Measurements from ENCODE around the gene PRUNE2. TPM values are rescaled to one million over a fixed set of nuclear protein-coding genes. Genes with fewer than 3 reads are reported as not detected.
A peak's percentile ranks its signal among the peaks of the same experiment; 100 is the strongest.

PRUNE2 gene
- total RNA-seq, 2 experiments from 2014 or later, result 0.38 to 0.44 TPM

GRCh38 chr9:76650692-76651091, 255.2 kb downstream of the PRUNE2 start:
- TF ChIP-seq CTCF (conservative IDR thresholded peaks at IDR 0.05; ENCODE audit: low read length) (no peak), EZH2phosphoT487 (IDR thresholded peaks at IDR 0.05; ENCODE audit: borderline replicate concordance, low read depth, low read length) (no peak)
- BruUV-seq (replicated peaks), result no TSS peak
- DNase-seq (ENCODE audit: low spot score), result no peak
- H3K36me3 ChIP-seq (ENCODE audit: insufficient read depth, low read length), result no peaks in the 10 kb centered on the region
- H3K9me3 ChIP-seq (ENCODE audit: low read length), result no peaks in the 10 kb centered on the region
- ChIA-PET CTCF (ENCODE audit: unreplicated experiment) (interaction anchor here (0.7 kb wide), 1 partner anchor 188 kb away, joined by 3 read pairs; no protein-coding TSS in a partner anchor), POLR2A (interaction anchor here (0.6 to 2.0 kb wide), 9 partner anchors 10 to 222 kb away, joined by 3 to 7 read pairs (median 4); no protein-coding TSS in a partner anchor)
- H3K4me1 ChIP-seq (ENCODE audit: insufficient read depth, low read length, poor library complexity, severe bottlenecking), result peaks cover 25% of the 10 kb centered on the region
- H3K4me2 ChIP-seq (ENCODE audit: low read length), result peak overlapping the region; percentile 30; the same call in 1 of the 2 replicates
- intact Hi-C loops (cut with micrococcal nuclease; ENCODE audit: unreplicated experiment), result no loop called here
- H3K79me2 ChIP-seq (ENCODE audit: insufficient read depth, low read depth, low read length), result no peaks in the 10 kb centered on the region
- peak overlapping the region; percentile 34; the same call in 1 of the 2 replicates for H2AFZ ChIP-seq (ENCODE audit: low read length)
- H3K4me3 ChIP-seq (ENCODE audit: low read depth, low read length, poor library complexity, severe bottlenecking), result no peak overlapping the region
- H4K20me1 ChIP-seq (ENCODE audit: insufficient read depth, low read length), result no peaks in the 10 kb centered on the region
- no peaks in the 10 kb centered on the region for H3K9me2 ChIP-seq (ENCODE audit: insufficient read depth, low read length)
- H3K27ac ChIP-seq (ENCODE audit: low read depth, low read length, poor library complexity, severe bottlenecking), result no peak overlapping the region

- Histone ChIP-seq H3K9me3 (ENCODE audit: low read length) (no peaks in the 10 kb centered on the region), H3K4me1 (ENCODE audit: insufficient read depth, low read length, poor library complexity, severe bottlenecking) (peaks cover 22% of the 10 kb centered on the region), H4K20me1 (ENCODE audit: insufficient read depth, low read length) (no peaks in the 10 kb centered on the region), H3K9me2 (ENCODE audit: insufficient read depth, low read length) (no peaks in the 10 kb centered on the region), H3K4me2 (ENCODE audit: low read length) (no peak overlapping the region), H3K4me3 (ENCODE audit: low read depth, low read length, poor library complexity, severe bottlenecking) (no peak overlapping the region), H2AFZ (ENCODE audit: low read length) (no peak overlapping the region), H3K79me2 (ENCODE audit: insufficient read depth, low read depth, low read length) (no peaks in the 10 kb centered on the region), H3K36me3 (ENCODE audit: insufficient read depth, low read length) (no peaks in the 10 kb centered on the region), H3K27ac (ENCODE audit: low read depth, low read length, poor library complexity, severe bottlenecking) (no peak overlapping the region)
- CTCF ChIA-PET (ENCODE audit: unreplicated experiment), result interaction anchor here (0.7 kb wide), 1 partner anchor 187 kb away, joined by 3 read pairs; no protein-coding TSS in a partner anchor
- no TSS peak for BruUV-seq (replicated peaks)
- TF ChIP-seq EZH2phosphoT487 (IDR thresholded peaks at IDR 0.05; ENCODE audit: borderline replicate concordance, low read depth, low read length) (no peak), CTCF (conservative IDR thresholded peaks at IDR 0.05; ENCODE audit: low read length) (no peak)
- DNase-seq (ENCODE audit: low spot score), result no peak
- intact Hi-C loops (cut with micrococcal nuclease; ENCODE audit: unreplicated experiment), result no loop called here
- POLR2A ChIA-PET, result interaction anchor here (0.7 to 2.0 kb wide), 7 partner anchors 11 to 187 kb away, joined by 3 to 7 read pairs (median 5); no protein-coding TSS in a partner anchor
These were observed 256.0 kb downstream of the PRUNE2 start for GRCh38 chr9:76649894-76650293.

GRCh38 chr9:76646249-76646648, 259.7 kb downstream of the PRUNE2 start:
- no peaks in the 10 kb centered on the region for H3K36me3 ChIP-seq (ENCODE audit: insufficient read depth, low read length)
- TF ChIP-seq CTCF (conservative IDR thresholded peaks at IDR 0.05; ENCODE audit: low read length) (no peak), EZH2phosphoT487 (IDR thresholded peaks at IDR 0.05; ENCODE audit: borderline replicate concordance, low read depth, low read length) (no peak)
- no peak overlapping the region for H3K4me3 ChIP-seq (ENCODE audit: low read depth, low read length, poor library complexity, severe bottlenecking)
- ChIA-PET CTCF (ENCODE audit: unreplicated experiment) (no interaction called here), POLR2A (interaction anchor here (0.9 to 1.5 kb wide), 4 partner anchors 12 to 47 kb away, joined by 3 to 6 read pairs (median 4); no protein-coding TSS in a partner anchor)
- H3K9me3 ChIP-seq (ENCODE audit: low read length), result no peaks in the 10 kb centered on the region
- intact Hi-C loops (cut with micrococcal nuclease; ENCODE audit: unreplicated experiment), result no loop called here
- H4K20me1 ChIP-seq (ENCODE audit: insufficient read depth, low read length), result no peaks in the 10 kb centered on the region
- no peak overlapping the region for H3K27ac ChIP-seq (ENCODE audit: low read depth, low read length, poor library complexity, severe bottlenecking)
- H2AFZ ChIP-seq (ENCODE audit: low read length), result no peak overlapping the region
- peaks cover 26% of the 10 kb centered on the region for H3K4me1 ChIP-seq (ENCODE audit: insufficient read depth, low read length, poor library complexity, severe bottlenecking)
- H3K4me2 ChIP-seq (ENCODE audit: low read length), result no peak overlapping the region
- no peak for DNase-seq (ENCODE audit: low spot score)
- H3K9me2 ChIP-seq (ENCODE audit: insufficient read depth, low read length), result no peaks in the 10 kb centered on the region
- BruUV-seq (replicated peaks), result no TSS peak
- H3K79me2 ChIP-seq (ENCODE audit: insufficient read depth, low read depth, low read length), result no peaks in the 10 kb centered on the region

Data from OCI-LY7 (cell line).